Fibroblast of mammary gland (primary cell): Measurements from ENCODE around the gene NEURL4.

Experiments used
- DNase-seq: peaks from one replicate; pipeline ENCODE4 v3.0.0-alpha.2; 2010; ENCODE audit warnings: low read depth
- H3K4me3 ChIP-seq: 2 replicates; pipeline ENCODE4 v1.5.1; 2011; ENCODE audit warnings: low read depth, mild to moderate bottlenecking, low read length, moderate library complexity; ENCODE audit not compliant: control insufficient read depth
- TF ChIP-seq, protein P1 (sequence below): conservative IDR thresholded peaks from 2 replicates; pipeline ENCODE4 v1.5.1; 2011; ENCODE audit warnings: low read depth, low read length, inconsistent platforms; ENCODE audit not compliant: control insufficient read depth, insufficient read depth

Gene NEURL4

DNA sequence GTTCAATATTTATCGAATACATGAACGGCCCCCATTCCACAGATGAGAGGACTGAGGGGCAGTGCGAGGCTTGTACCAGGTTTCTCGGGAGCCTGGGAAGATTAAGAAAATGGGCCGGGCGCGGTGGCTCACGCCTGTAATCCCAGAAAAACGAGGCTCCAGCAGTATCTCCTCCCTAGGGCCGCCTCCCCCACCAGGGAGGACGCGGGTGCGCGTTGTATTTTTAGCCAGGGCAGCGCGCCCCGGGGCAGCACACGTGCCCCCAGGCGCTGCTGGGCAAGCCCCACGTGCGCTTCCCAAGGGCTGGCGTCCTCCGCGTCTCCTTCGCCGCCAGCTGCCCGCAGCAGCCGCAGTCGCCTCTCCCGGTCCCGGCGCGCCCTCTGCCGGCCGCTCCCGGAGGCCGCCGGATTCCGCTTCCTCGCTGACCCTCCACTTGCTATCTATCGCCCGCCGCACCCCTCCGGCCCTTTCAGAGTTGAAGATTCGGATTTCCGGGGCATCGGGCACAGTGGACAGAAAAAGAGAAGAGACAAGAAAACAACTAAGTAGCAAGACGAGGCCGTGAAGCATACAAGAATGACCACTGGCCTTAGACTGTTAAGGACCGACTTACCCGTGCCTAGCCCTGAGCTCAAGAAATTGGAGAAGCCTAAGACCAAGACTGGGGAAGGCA lies 32.8 kb downstream of the NEURL4 start:
- H3K4me3 ChIP-seq: no peak overlapping the region
- peak; percentile 70 for DNase-seq
- TF ChIP-seq, protein P1, sequence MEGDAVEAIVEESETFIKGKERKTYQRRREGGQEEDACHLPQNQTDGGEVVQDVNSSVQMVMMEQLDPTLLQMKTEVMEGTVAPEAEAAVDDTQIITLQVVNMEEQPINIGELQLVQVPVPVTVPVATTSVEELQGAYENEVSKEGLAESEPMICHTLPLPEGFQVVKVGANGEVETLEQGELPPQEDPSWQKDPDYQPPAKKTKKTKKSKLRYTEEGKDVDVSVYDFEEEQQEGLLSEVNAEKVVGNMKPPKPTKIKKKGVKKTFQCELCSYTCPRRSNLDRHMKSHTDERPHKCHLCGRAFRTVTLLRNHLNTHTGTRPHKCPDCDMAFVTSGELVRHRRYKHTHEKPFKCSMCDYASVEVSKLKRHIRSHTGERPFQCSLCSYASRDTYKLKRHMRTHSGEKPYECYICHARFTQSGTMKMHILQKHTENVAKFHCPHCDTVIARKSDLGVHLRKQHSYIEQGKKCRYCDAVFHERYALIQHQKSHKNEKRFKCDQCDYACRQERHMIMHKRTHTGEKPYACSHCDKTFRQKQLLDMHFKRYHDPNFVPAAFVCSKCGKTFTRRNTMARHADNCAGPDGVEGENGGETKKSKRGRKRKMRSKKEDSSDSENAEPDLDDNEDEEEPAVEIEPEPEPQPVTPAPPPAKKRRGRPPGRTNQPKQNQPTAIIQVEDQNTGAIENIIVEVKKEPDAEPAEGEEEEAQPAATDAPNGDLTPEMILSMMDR: peak; percentile 39

DNA sequence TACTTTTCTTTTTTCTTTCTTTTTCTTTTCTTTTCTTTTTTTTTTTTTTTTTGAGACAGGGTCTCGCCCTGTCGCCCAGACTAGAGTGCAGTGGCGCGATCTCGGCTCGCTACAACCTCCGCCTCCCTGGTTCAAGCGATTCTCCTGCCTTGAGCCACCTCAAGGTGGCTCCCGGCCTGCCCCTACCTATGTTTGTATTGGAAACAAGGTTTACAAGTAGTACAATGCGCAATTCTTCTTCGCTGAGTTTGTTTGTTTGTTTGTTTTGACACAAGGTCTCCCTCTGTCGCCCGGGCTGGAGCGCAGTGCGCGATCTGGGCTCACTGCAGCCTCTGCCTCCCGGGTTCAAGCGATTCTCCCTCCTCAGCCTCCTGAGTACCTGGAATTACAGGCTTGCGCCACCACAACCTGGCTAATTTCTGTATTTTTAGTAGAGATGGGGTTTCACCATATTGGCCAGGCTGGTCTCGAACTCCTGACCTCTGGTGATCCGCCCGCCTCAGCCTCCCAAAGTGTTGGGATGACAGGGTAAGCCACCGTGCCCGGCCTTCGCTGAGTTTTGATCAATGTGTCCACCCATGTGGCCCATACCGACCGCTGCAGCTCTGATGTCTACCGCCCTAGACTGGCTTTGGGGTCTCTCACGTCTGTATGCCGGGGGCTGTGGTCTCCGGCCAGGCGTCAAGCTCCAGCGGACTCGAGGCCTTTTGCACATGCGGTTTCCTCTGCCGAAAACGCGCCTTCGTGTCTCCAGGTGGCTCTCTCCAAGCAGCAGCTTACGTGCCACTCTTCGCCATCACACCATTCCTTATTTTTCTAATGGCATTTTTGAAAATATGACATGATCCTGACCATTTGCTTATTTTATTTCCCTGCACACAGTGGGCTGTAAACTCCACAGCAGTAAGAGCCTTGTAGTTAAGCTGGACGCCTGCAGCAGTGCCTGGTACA lies 33.6 kb downstream of the NEURL4 start:
- TF ChIP-seq, protein P1: no peak
- no peak overlapping the region for H3K4me3 ChIP-seq
- no peak for DNase-seq

DNA sequence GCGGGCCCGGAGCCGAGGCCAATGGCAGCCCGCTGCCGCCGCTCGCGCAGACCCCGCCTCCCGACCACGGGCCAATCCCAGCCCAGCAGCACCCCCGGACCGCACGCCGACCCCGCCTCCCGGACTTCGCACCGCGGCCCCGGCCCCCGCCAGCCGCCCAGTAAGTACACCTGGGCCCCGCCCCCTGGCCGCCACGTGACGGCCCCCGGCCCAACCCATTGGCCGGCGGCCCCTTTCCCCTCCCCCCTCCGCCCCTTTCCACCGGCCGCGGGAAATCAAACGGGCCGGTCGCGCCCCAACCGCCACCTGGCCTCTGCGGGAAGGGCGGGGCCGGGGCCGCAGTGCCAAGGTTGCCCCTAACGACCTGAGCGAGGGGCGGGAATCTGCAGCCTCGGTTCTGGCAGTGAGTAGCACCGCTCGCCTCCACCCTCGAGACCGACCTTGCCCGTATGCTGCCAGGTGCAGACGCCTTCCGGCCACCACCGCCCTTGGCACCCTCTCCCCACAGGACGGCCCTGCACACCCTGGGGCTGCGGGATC lies 34.5 kb downstream of the NEURL4 start, which contains the start of gene YBX2:
TSS of gene YBX2 (minus strand) at position 26 of the 540 bp plus-strand sequence. CDS start 139 bp downstream, outside the sequence.
- TF ChIP-seq, protein P1: no peak
- no peak for DNase-seq
- H3K4me3 ChIP-seq: no peak within 1 kb of the TSS

DNA sequence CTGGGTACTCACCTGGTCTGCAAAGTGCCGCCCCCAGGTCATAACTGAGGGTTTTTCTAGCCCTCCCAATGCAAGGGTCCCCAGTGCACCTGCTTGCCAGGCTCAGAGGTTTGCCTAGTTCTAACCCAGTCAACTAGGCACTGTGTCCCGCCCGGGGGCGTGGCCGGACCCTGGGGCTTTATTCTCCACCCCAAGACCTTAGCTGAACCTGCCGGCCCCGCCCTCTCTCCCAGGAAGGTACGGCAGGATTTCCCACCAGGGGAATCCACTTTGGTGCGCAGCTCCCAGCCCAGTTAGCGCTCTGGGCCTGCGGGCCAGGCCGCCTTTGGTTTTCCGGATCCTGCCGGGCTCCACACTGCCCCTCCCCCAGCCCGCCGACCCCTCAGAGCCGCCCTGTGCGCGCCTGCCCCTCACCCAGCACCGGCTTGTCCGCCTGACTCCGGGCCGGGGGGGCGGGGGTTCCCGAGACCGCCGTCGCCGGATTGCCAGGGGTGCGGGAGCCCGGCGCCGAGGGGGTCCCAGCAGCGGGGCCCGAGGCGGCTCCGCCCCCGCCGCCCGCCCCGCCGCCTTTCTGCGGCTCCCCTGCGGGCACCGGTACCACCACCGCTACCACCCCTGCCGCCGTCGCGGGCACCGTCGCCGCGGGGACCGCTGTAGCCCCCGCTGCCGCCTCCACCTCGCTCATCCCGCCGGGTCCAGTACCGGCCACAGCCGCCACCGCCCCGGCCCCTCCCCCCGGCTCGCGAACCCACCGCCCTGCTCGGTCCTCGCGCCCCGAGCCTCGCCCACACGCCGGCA lies 35.1 kb downstream of the NEURL4 start:
- H3K4me3 ChIP-seq: no peak overlapping the region
- no peak for DNase-seq
- TF ChIP-seq, protein P1: no peak

DNA sequence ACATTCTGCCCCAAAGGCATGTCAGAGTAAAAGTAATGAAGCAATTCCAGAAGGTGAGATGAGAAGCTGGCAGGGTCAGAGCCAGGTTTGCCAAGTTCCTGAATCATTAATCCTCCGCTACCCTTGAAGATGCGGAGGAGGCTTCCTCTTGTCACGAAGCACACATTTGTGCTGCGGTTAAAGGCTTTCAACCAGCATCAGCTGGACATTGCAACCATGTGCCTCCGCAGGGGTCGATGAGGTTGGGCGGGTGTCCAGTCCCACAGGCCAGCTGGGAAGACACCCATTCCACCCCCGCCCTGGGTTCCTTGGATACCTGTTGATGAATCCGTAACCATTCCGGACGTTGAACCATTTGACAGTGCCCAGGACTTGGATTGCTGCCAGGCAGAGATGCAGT lies 36.0 kb downstream of the NEURL4 start:
- no peak for DNase-seq
- TF ChIP-seq, protein P1: no peak
- no peak overlapping the region for H3K4me3 ChIP-seq

DNA sequence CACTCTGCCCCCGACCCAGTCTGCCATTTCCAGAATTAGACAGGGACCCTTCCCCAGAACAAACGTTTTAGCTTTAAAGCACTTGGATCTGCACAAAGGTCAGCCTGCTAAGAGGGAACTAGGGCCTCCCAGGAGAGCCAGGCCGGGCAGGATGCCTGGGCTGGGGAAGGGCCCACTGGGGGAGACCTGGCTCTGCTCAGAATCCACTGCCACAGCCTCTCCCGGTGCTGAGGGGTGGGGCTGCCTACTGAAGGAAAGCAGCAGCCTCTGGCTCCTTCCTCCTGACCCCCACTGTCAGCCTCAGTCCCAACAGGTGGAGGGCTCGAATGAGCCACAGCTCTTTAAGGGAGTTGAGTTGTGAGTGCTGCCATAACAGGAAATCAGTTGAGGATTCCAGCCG lies 36.4 kb downstream of the NEURL4 start:
- DNase-seq: no peak
- TF ChIP-seq, protein P1: no peak

More for the DNA sequence above, 36.4 kb downstream of the NEURL4 start:
- no peak overlapping the region for H3K4me3 ChIP-seq
